HG02623 (cell line): ENCODE results near the gene B3GAT3.
"Not testable (repeated sequence)": the region's sequence is repeated elsewhere in the genome, so short reads cannot be mapped to it uniquely, and the experiment has no call there.

Source experiments
- ATAC-seq: cut with Tn5 transposase; IDR thresholded peaks from one replicate; pipeline ENCODE4 v1.9.1; 2021; ENCODE audit warnings: moderate library complexity; ENCODE audit not compliant: unreplicated experiment

The B3GAT3 gene

DNA sequence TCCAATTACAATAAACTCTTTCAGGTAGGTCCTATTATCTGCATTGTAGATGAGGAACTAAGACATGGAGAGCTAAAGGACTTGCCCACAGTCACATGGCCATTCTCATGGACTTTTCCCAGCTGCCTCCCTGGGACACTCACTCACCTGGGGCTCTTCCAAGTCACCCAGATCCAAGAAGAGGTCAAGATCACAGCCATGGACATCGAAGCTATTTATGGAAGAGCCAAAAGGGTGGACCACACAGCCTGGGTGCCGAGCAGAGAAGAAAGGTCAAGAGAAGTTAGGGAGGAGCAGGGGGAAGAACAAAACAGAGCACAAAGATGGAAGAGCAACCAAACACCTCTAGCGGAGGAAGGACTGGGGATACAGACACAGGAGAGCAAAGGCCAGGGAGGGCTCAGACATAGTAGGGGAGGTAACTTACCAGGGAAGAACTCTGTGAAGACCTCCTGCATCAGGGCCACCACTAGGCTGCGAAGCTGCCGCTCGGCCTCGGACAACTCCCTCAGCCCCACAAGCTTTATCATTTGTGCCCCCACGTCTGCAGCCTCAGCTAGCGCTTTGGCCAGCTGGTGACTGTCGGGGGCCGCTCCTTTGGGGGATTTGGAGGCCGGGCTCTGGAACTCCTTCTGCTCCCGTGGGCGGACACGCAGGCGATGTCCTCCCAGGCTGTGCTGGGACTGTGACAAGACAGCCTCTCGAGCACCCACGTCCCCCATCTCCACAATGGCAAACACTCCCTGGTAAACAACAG lies 40.6 kb downstream of the B3GAT3 start:
- ATAC-seq = no peak

DNA sequence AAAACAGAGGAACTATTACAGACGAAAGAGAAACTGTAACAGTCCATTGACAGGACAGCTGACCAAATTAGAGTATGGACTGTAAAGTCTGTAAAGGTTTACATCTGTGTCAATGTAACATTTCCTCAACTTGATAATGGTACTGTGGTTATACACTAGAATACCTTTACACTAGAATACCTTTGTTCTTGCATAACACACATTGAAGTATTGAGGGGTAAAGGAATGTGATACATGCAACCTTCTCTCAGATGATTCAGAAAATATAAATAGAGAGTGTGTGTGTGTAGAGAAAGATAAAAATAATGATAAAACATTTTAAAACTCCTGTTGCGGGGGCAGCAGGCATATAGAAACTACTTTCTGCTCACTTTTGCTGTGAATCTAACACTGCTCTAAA lies 42.5 kb downstream of the B3GAT3 start:
- no peak for ATAC-seq

DNA sequence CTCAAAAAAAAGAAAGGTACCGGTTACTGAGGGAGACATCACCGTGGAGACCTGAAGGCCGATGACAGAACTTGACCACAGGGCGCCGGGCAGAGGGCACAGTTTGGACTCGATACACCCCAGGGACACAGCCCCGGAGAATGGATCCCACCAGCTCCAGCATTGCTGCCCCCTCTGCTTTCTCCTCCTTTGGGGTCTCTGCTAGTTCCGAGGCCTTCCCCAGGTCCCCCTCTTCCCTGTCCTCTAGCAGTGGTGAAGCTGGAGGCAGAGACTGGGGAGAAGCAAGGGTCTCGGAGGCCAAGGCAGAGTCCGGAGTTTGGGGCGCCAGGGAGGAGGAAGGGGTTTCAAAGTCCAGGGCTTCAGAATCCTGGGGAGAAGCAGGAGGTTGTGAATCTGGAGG lies 43.2 kb downstream of the B3GAT3 start:
- ATAC-seq = no peak

DNA sequence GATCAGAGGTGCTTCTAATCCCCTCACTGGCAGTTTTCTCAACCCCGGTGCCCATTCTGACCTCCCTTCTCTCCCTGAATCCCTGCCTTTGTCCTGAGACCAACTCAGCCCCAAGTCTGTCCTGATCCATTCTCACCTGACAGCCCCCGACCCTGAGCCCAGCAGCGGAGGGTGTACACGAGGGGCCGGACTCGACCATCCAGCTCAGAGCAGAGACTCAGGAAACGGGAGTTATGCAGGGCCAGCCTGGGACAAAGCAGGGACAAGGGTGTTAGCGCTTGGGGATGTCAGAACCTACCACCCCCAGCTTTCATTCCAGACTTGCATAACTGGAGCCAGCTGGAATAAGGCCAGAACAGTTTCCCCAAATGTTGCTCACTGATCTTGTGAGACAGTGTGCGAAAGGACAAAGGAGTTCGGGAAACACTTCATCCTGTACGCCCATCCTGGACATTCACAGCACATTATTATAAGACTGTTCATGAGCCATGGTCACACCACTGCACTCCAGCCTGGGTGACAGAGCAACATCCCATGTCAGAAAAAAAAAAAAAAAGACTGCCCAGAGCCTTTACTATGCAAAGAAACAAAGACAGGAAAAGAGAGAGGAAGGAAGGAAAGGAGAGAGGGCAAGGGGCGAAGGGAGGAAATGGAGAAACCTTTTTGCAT lies 44.6 kb downstream of the B3GAT3 start:
- ATAC-seq = no peak

DNA sequence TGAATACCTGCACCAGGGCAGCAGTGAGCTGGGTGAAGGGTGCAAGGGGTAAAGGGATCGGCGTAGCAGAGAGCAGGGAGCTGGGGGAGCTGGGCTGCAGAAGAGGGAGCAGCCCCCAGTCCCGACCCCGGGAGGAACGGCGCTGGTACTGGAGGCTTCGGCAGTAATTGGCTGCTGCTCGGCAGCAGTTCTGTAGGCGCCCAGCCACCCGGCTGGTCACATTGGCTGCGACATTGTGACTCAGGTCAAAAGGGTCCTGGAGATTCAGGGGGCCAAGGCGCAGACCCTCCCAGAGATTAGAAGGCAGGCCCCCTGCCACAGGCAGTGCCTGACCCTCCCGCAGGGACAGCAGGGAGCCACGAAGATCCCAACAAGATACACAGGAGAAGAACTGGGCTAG lies 45.9 kb downstream of the B3GAT3 start:
- ATAC-seq = no peak

DNA sequence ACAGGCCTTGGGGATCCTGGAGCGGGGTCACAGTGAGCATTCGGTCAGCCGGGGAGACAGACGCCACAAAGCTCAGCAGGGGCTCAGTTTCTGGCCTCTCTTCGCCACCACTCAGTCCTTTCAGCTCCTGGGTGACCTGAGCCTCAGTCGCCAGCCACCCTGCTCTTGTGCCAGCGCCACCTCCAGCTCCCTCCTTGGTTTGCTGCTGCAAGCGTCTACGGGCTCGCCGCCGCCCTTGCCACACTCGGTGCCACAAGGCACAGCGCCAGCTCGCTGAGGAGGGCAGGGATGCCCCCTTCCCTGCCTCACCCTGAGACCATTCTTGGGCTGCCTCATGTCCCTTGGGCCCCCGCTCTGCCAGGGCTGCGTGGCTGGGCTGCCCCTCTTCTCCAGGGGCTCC lies 46.6 kb downstream of the B3GAT3 start:
- ATAC-seq = no peak

DNA sequence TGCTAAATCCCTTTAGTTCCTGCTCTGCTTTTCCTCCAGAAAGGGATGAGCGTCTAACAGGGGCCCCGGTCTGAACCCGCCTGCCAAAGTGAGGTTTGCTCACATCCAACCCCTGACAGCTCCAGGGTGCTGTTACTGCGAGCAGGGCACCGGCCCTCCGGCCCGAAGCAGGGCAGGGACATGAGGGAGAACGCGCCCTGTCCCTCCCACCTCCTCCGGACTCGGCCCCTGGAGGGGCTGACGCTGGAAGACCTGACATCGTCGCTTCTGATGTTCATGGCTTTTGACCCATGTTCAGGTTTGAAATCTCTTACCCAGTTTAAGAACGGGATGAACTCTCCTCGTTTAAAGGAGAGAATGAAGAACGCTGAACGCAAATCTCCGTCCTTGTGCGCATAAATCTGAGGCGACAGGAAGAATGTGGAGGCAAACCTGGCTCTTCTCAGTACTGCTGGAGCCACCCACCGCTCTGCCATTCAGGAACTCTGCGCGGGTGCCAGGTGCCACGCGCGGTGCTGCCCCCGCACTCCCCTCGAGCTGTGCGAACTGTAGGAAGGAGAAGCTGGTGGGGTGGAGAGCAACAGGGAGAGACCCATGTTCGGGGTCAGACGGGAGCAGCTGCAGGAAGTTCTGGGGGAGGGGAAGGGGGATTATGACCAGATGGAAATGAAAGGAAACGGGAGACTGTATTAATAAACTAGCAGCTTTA lies 47.3 kb downstream of the B3GAT3 start:
- no peak for ATAC-seq

DNA sequence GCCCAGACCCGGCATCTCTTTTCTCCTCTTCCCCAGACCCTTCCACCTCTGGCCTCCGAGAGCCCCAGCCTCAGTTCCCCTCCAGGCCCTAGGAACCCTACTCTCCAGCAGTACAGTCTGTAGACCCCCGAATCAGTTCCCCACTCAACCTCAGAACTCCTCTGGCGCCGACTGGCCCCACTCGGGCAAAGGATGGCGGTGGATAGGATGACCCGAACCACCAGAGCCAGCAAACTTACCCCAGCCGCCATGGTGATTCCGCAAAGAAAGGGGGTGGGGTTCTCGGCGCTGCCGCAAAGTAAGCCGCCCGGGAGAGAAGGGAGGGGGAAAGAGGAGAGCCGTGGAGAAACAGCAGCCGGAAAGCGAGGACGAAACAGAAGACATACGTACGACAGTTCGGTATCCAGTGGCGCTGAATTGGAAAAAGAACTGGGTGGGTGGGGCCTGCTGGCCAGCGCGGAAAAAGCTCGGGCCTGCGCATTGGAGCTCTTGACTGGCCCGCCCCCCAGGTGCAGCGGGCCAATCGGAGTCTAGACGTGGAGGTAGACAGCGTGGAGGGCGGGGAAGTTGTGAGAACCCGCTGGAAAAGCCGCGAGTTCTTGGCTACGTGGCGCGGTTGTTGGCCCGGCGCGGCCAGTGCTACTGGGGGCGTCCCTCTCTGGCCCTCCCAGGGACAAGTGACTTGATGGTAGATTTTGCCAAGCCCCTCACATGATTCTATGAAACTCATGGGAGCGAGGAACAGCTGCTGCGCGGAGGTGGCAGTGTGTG lies 48.0 kb downstream of the B3GAT3 start, which contains the start of gene EEF1G:
TSS of gene EEF1G (minus strand) at position 300 of the 771 bp plus-strand sequence. CDS start at position 251, 49 bp downstream.
- peak; percentile 85 for ATAC-seq

DNA sequence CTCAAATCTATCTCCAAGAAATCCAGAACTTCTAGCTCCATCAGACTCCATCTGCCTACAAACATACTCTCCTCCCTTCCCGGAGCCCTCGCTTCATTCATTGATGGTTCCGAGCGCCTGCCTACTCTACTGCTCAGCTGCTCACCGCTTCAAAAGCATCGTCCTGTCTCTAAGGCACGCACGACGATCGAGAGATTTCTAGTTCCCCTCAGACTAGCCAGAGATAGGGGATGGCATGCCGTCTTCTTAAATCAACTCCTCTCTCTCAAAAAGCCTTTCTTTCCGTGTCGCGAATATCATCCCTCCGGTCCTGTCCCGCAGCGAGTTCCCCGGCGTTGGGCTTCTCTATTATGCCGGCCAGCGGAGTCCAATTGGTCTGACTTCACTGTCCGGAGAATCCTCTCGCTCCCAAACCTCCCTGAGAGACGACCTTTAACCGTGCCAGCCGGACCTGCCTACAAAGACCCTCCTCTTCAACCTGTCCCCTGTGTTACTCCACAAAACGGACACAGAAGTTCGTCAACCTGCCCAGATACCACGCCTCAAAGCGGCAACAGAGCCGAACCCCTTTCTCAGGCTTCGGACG lies 48.7 kb downstream of the B3GAT3 start:
- no peak for ATAC-seq

DNA sequence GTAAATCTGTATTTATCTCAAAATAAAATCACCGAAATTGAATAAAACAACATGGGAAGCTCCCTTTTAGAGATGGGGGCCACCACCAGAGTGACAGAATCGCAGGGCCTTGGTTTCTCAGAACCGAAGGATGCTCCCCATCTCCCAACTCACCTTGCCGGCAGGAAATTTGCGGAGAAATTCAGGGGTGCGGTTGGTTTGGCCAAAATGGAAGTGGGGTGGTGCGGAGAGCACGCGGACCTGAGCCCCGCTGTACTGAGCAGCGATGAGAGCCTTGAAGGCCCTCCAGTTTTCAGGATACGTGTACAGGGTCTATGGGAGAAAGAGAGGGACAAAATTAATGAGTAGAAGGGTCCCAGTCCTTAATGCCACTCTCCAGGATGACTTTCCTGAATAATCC lies 49.4 kb downstream of the B3GAT3 start:
- no peak for ATAC-seq

DNA sequence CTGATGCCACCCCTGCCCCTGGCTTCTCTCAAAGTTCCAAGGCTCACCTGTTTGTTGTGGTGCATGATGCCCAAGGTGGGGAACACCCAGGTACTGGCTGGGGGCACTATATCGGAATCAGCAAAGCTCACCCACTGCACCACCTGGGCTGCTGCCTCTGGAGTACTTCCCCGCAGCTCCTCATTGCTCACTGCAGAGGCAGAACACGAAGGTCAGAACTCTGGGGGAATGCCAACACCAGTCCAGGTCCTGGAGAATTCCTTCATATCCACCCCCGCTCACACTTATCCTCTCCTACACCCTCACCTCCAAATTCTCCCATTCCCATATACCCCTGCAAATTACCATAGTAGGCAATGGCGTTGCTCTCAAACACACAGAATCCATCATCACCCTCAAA lies 50.3 kb downstream of the B3GAT3 start:
- not testable (repeated sequence) for ATAC-seq

DNA sequence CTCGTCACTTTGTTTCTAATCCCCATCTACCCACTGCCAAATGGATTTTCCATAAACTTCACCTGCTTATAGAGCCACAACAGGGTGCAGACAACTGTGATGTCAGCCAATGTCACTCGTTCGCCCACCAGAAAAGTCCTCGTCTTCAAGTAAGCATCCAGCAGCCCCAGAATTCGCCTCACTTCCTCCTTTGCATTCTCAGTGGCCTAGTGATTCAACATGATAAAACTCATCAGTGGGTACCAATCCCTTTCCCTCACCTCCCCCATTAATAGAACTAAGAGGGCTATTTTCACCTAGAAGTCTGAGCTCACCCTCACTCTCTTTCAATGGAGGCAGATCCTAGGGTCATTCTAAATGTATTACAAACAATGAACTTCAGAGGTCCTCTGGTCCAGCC lies 50.9 kb downstream of the B3GAT3 start:
- not testable (repeated sequence) for ATAC-seq

DNA sequence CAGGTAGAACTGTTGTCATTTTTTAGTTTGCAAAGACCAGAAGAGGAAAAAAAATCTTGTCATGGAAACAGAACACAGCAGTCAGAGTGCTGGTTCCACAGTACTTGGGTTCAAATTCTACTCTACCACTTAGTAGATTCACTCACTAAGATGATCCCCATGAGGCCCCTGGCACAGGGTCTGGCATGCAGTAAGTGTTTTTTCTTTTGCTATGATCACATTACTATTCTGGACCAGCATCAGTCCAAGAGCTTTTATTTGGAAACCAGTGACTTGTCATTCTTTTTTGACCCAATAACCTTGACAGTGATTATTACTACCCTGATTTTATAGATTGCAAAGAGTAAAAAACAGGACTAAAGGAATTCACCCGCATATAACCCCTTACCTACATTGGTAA lies 52.2 kb downstream of the B3GAT3 start:
- no peak for ATAC-seq

DNA sequence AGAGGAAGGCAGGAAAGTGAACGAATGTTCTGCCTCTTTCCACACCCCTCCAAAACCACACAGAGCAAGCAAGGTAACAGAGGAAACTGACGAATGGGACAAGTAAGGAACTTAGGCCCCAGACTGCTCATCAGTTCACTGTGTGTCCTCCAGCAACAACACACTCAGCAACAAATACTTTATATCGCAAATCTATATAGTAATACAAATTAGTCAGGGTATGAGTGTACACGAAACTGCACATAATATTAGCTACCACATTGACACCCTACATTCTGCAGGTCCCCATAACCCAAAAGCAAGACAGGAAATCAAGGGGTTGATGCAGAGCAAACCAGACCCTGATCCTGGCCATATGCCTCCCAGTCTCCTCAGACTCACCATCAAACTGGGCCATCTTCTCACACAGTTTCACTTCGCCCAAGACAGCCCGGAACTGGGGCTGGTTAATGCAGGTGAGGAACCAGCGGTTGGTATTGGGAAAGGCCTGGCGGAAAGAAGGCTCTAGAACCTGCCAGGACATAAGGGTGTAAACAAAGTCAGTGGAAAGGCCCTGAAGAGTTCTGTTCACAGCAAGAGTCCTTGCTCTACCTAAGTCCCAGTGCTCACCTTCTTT lies 54.7 kb downstream of the B3GAT3 start:
- no peak for ATAC-seq

DNA sequence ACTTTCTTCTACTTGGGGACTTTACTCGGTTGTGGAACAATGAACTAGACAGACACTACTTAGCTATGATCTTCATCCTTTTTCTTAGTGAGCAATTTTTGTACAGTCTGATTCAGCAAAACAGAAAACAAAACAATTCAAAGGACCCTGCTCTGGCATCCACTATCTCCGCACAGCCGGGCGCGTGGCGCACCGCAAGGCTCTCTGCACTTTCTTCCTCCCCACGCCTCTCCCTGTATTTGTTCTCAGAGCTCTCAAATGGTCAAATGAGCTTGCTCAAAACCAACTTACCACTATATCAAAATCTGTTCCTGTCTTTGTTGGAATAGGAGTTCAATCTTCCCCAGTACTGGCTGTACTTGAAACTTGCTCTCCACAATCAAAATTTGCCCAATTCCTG lies 55.5 kb downstream of the B3GAT3 start:
- no peak for ATAC-seq
